IPS-18c (cell line): ENCODE measurements around the gene LIPM.

ENCODE experiments used
- H3K4me3 ChIP-seq: 2 replicates; pipeline ENCODE4 v1.7.0; 2013; ENCODE audit warnings: low read depth, mild to moderate bottlenecking, low read length, moderate library complexity; ENCODE audit not compliant: insufficient read depth
- H3K9me3 ChIP-seq: one replicate; pipeline ENCODE4 v1.6.1; 2013; ENCODE audit warnings: mild to moderate bottlenecking, low read length, moderate library complexity; ENCODE audit not compliant: control insufficient read depth, insufficient read depth

Gene LIPM

GRCh38 chr10:88792661-88793060 lies 9.9 kb upstream of the LIPM start:
- Histone ChIP-seq H3K9me3 (no peaks in the 10 kb centered on the region), H3K4me3 (no peak overlapping the region)

DNA sequence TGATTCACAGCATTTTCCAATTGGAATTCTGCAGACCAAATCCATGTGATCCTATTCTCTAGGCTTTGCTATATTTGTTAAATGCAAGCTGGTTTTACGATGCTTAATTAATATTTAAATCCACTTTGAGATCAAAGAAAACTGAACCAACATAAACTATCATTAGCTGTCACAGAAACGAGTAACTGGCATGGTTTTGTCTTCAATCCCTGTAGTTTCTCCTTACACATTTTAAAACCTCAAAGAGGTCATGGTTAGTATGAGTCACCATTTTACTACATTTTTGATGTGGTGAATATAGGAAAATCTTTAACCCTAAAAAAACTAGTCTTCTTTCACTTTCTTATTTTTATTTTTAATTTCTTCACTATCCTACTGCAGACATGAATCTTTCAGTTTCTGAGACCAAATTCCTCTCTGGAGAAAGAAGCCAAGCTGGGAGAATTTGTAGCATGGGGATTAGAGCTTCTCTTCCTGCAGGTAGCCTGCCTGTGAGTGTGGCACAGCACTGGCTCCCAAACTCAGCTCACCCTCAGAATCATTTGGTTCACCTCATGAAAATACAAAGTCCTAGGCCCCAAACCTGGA lies 8.7 kb upstream of the LIPM start:
- Histone ChIP-seq H3K9me3 (no peaks in the 10 kb centered on the region), H3K4me3 (no peak overlapping the region)

DNA sequence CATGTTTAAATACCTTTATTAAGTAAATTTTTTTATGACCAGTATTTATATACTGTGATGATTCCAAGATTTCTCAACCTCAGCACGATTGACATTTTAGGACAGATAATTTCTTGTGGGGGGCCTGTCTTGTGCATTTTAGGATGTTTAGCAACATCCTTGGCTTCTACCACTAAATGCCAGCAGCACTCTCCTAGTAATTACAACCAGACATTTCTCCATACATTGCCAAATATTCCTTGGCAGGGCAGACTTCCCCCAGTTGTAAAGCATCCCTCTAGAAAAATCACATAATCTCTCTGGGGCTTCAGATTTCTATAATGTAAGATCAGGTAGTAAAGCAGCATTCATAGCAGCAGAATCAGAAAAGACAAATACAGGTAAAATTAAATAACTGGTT lies 7.8 kb upstream of the LIPM start:
- Histone ChIP-seq H3K4me3 (no peak overlapping the region), H3K9me3 (no peaks in the 10 kb centered on the region)

GRCh38 chr10:88800152-88801125 lies 2.1 kb upstream of the LIPM start:
- Histone ChIP-seq H3K4me3 (no peak overlapping the region), H3K9me3 (no peaks in the 10 kb centered on the region)

DNA sequence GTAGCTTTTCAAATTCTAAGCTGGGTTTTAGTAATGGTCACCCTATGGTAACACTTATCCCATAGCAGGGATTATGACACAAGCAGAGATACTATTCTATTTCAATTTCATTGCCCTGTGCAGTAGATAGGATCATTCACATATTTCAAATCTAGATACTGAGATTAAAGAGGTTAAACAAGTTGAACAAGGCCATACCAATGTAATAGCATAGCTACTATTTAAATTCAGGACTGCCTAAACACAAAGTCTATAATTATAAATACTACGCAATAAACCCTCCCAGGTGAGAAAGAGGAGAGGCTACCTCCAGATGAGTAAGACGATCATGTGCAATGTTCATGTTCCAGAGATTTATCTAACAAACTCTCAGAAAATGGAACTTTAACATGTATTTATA lies 1.1 kb downstream of the LIPM start:
- Histone ChIP-seq H3K4me3 (no peak overlapping the region), H3K9me3 (no peaks in the 10 kb centered on the region)

DNA sequence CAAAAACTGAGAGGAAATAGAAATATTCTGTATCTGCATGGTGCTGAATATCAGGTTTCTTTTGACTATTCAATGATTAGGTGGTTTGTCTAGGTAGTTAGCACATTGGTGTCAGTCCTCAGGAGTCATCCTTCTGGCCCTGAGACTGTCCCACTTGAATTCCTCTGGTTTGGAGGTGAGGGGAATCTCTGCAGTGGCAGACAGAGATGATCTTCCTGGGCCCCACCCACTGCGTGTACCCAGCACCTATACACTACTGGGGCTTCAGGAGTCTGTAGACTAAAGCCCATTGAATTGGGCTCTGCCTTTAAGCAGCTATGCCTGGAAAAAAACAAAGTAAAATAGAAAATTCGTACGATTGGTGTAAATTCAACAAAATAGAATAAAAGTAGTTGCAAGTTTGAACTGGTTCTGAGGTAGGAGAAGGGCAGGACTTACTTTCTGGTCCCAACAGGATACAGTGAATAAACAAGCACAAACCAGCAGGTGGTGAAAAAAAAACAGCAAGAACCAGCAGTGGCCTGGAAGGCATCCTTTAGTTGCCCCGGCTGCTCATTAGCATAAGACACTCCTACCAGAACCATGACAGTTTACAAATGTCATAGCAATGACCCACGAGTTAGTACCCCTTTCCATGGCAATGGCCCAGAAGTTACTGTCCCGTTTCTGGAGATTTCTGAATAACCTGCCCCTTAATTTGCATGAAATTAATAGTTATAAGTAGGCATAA lies 1.7 kb downstream of the LIPM start:
- Histone ChIP-seq H3K9me3 (no peaks in the 10 kb centered on the region), H3K4me3 (no peak overlapping the region)

DNA sequence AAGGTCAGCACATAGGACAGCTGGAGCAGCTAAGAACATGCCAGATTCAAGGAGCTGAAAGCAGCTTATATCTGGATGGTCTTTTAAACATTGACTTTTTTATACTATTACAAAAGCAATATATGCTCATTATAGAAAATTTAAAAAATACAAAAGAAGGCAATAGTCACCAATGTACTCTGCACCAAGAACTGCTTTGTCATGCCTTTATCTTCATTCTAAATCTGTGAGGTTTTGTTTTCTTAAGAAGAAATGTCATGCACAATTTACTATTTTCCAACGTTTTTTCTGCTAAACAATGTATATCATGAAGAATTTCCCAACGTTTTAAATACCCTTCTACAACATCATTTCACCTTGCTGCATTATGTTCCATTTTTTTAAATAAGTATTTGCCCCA lies 2.8 kb downstream of the LIPM start:
- H3K4me3 ChIP-seq = no peak overlapping the region
- H3K9me3 ChIP-seq = no peaks in the 10 kb centered on the region

DNA sequence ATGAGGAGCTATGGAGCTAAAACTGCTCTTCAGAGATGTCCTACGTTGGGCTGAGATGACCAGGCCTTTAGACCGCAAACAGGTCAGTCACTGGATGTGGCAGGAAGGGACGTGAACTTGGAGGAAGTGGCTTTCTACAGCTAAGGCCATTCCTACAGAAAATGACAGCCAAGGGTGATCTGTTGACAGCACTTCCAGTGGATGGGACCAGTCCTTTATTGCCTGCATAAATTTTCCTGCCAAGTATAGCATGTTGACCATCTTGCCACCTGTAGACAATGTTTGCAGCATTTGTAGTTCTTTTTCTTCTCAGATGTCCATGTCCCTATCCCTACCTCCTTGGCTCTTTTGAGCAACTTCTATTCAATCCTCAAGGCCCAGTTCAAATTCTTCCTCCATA lies 3.4 kb downstream of the LIPM start:
- H3K4me3 ChIP-seq = no peak overlapping the region
- H3K9me3 ChIP-seq = no peaks in the 10 kb centered on the region

- H3K4me3 ChIP-seq = no peak overlapping the region
Measured at GRCh38 chr10:88809621-88810020, 7.1 kb downstream of the LIPM start.

DNA sequence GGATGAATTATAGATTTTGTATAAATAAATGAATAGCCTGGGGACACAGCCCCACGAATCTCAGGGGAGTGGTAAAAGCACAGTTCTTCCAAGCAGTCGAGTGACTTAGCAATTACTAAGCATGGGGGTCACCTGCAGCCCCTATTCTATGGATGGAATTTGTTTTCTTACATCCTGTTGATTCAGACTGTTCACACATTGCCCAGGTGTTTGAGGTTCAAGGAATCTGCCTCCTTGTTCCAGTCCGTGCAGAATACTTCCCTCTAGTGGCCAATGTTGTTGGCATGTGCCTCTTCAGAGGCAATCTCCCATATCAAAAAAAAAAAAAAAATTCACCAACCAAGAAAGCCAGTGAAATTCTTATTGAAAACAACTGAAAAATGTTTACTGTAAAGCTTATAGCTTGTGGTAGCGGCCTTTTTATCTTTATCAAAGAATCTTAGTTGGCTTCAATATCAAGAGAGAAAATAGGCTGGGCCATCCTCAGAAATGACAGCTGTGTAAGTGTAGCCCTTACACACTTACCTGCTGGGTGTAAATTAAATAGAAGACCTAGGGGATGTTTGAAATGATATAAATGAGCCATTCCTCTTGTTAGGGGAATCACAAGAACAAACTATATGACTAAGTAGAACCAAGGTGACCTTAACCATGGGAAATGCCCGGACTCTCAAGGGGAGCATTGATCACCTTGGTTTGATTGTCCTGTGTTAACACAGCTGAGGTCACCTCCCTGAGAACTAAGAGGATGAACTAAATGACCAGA lies 7.8 kb downstream of the LIPM start:
- Histone ChIP-seq H3K9me3 (no peaks in the 10 kb centered on the region), H3K4me3 (no peak overlapping the region)

More at GRCh38 chr10:88809621-88810020, 7.1 kb downstream of the LIPM start:
- H3K9me3 ChIP-seq = no peaks in the 10 kb centered on the region

DNA sequence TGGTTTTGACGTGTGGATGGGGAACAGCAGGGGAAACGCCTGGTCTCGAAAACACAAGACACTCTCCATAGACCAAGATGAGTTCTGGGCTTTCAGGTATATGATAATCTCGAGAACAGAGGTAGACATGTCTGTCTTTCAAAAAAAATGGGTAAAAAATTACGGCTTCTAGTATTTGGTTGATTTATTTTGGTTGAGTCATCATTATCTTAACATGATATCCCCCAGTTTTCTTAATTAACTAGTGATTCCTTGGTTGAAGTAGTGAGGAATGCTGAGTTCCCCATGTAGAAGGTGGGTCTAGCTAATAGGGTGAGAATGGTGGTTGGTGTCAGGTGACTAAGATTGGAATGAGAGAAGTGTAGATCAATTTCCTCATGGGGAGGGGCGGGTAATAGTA lies 10.7 kb downstream of the LIPM start:
- Histone ChIP-seq H3K9me3 (no peaks in the 10 kb centered on the region), H3K4me3 (no peak overlapping the region)

- Histone ChIP-seq H3K4me3 (no peak overlapping the region), H3K9me3 (no peaks in the 10 kb centered on the region)
Measured at GRCh38 chr10:88819290-88819689, 16.8 kb downstream of the LIPM start.

GRCh38 chr10:88820748-88821401 lies 18.3 kb downstream of the LIPM start:
- Histone ChIP-seq H3K9me3 (no peaks in the 10 kb centered on the region), H3K4me3 (no peak overlapping the region)

DNA sequence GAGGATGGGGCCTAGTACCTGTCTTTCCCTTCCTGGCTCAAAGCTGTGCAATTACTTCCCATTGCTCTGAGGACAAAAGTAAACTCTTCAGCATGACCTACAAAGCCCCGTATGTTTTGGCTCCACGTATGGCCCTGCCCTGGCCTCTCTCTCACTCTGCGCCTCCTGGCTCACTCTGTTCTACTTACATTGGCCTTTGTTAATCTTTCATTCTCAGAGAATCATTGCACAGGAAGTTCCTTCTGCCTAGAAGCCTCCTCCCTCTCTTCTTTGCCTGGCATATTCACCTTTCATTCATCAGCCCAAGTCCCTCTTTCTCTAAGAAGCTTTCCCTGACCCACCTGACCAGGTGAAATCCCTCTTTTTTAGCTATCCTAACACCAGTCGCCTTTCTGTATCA lies 23.9 kb downstream of the LIPM start:
- peaks cover 2% of the 10 kb centered on the region for H3K9me3 ChIP-seq
- H3K4me3 ChIP-seq = no peak overlapping the region

DNA sequence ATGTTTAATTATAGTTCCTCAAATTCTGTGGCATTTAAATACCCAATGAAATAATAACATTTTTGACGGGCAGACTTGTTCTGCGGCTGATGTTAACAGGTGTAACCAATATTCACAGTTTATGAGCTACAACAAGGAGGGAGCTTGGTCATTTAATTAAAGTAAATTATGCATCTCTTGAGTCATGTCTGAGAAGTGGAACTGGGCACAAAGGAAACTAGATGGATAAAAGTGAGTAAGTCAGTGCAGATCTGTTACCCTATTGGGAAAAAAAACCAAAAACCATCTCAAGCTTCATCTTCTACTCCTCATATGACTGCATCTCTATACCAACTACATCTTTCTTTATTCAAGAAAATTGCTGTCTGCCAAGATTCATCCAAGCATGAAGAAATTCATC lies 25.1 kb downstream of the LIPM start:
- H3K4me3 ChIP-seq = no peak overlapping the region
- H3K9me3 ChIP-seq = peaks cover 2% of the 10 kb centered on the region

GRCh38 chr10:88828310-88828709 lies 25.8 kb downstream of the LIPM start:
- no peak overlapping the region for H3K4me3 ChIP-seq

More at GRCh38 chr10:88828310-88828709, 25.8 kb downstream of the LIPM start:
- peaks cover 2% of the 10 kb centered on the region for H3K9me3 ChIP-seq
